Measurements from ENCODE around the gene KCNN1.

The KCNN1 gene

DNA sequence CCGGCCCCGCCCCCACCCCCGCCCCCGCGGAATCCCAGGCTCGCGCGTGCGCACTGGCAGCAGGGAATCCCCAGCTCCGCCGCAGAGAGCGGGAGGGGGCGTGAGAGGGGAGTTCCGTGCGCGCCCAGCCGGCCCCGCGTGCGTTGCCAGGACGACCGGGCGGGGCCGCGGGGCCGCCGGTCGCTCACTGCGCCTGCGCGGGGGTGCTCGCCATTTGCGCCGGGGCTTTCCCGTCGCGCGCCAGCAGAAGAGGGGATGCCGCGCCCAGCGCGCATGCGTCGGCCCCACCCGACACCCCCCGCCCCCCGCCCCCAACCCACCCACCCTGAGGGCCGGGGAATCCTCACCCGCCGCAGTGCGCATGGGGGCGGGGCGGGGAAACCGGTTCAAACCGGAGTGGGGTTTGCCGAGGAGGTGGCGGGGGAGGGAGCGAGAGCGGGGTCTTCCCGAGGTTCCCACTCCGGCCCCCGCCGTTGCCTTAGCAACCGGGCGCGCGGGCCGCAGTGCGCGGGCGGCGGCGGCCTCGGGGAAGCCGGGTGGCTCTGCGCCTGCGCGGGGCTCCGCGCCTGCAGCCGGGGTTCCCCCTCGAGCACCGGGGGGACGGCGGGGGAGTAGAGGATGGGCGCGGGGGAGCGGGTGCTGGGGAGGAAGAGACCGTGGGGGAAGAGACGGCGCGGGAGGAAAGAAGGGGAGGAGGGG is 18.9 kb upstream of the KCNN1 start:
- peak; percentile 100 for DNase-seq (ENCODE audit: low spot score)

DNA sequence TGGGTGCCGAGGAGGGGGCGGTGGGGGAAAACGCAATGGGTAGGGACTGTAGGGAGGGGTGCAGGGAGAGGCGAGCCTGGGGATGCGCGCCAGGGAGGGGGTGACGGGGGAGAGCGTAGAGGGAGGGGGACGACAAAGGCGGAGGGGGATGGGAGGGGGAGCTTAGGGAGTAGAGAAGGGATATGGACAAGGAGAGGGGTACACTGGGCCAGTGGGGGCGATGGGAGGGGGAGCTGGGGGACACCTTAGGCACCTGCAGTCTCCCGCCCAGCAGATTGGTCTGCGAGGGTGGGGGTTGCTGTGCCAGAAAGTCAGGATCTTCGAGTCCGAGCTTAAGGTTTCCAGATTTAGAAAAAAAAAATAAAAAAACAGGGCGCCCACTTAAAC is 18.4 kb upstream of the KCNN1 start:
- DNase-seq (ENCODE audit: low spot score) = no peak

- DNase-seq (ENCODE audit: low spot score) = no peak
Observed at GRCh38 chr19:17948931-17949930, 17.7 kb upstream of the KCNN1 start.

DNA sequence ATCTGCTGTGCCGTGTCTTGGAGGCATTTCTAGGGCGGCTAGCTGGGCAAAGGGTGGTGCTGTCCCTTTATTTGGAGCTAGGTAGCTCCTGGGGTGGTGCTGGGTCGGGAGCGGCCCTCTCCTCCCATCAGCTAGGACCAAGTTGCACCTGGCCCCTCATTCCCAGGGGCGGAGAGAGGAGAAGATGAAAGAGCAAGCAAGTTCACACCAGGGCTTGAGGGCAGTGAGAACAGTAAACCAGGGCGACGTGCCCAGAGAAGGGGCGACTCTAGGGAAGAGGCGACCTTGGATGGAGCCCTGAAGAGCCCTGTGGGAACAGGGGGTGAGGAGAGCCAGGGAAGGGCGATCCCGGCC is 17.0 kb upstream of the KCNN1 start:
- no peak for DNase-seq (ENCODE audit: low spot score)

DNA sequence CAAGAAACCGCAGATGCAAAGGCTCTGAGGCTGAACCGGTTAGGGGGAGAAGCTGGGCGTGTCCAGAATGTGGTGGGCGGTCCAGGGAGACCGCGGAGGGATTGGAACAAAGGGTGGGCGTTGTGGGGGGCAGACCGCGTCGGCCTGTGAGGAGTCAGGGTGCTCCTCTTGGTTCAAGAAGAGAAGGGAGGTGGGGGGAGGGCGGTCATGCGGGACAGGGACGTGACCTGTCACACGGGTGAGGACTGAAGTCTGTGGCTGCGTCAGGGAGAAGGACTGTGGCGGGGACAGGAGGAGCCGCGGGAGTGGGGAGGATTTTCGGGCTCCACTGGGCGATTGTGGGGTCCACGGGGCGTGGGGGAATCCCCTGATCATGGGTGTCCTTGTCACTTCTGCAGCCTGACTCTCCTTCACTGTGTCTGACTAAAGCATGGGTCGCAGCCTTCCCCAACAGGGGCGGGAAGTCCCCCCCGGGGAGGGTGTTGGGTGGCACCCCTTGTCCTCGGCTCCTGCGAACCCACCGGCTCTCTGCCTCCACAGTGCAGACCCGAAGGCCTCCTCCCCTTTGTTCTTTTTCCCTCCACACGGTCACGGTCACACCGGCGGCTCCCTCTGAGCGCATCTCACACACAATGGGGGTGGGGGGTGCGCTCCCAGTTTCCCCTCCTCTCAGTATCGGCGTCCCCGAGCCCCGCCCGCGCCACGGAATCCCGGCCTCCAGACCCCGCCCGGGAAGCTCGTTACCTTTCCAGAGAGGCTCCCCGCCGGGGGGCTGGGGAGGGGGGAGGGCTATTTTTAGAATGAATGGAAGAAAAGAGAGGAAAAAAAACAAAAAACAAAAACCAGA is 16.4 kb upstream of the KCNN1 start:
- DNase-seq (ENCODE audit: low spot score) = no peak

DNA sequence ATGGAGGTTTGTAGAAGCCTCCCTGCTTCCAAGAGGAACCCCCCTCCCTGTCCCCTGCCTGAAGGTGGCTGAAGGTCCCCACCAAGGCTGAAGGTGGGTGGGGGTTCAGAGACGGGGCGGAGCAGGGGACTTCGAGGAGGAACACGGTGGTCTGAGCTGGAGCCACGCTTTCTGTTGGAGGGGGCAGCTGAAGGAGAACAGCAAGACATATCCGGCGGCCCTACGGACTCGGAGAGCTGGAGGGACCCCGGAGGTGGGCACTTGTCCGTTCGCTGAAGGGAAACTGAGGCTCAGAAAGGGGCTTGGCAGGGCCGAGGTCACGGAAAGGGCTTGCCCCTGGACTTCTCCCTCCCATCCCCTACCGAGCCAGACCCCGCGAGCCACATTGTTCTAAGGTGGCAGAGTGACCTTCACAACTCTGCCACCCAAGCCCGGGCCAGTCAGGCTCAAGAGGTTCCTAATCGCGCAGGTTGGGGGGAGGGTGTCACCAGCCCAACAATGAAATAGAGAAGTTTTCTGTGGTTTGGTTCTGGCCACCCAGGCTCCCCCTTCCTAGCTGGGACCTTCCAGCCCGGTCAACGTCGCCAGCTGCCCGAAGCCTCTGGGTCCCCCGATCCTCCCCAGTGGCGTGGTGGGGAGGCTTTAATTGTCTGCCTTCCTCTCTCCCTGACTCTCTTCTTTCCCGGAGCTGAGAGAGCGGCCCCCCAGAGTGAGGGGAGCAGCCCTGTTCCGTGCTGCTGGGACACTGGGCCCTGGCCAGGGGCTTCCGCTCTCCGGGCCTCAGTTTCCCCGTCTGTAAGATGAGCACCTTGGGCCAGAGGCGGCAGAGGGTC is 15.5 kb upstream of the KCNN1 start:
- DNase-seq (ENCODE audit: low spot score) = no peak

DNA sequence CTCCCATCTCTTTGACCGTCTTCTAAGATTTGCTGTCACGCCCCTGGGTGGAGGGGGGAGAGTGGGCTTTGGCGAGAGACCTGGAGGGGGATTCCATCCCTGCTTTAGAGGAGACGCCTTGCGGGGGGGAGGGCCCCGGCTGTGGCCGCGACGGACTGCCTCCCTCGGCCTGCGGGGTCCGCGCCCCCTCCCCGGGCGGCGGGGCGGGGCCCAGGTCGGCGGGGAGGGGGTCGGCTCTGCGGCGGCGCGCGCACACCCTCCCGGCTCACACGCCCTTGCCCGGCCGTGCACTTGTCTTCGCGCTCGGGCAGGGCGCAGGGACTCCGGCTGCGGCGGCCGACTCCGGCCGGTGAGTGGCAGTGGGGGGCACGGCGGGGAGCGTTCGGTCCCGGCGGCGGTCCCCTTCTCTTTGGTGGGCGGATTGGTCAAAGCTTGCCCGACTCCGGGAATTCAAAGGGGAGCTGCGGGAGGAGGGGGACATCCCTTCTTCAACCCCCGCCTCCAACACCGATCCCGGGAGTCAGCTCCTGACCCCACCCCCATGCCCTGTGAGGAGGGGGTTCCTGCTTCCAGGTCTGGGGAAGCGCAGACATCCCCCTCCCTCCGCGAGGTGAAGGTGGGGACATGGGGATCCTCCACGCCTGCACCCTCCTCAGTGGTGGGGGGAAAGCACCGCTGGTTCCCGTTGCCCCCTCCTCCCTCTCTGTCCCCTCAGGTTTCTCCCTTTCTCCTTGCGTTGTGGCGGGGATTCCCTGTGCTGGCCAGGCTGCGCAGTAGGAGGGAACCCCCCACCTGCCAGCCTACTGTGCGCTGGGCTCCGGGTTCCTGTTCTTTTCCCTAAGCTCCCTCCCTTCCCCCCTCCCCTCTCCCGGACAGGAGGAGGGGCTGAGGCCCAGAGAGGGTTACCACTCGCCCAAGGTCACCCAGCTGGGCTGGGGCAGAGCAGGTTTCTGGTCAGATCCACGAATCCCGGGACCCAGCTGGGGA is 14.6 kb upstream of the KCNN1 start:
- DNase-seq (ENCODE audit: low spot score) = no peak

- DNase-seq (ENCODE audit: low spot score) = no peak
Observed at GRCh38 chr19:17953316-17953801, 13.5 kb upstream of the KCNN1 start.

- no peak for DNase-seq (ENCODE audit: low spot score)
Observed at GRCh38 chr19:17953869-17954268, 13.0 kb upstream of the KCNN1 start.

DNA sequence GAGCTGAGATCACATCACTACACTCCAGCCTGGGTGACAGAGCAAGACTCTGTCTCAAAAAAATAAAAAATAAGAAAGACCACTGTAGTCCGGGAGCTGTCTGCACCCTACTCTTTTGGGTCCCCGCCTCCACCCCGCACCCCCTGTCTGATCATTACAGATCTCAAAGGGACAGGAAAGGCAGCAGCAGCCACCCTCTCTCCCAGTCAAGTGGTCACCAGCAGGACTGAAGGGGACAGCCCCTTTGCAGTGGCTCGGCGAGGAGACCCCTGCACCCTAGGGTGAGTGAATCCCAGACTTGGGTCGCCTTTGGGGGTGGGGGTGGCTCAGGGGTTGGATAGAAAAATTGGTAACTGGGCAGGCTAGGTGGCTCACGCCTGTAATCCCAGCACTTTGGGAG is 12.5 kb upstream of the KCNN1 start:
- no peak for DNase-seq (ENCODE audit: low spot score)

DNA sequence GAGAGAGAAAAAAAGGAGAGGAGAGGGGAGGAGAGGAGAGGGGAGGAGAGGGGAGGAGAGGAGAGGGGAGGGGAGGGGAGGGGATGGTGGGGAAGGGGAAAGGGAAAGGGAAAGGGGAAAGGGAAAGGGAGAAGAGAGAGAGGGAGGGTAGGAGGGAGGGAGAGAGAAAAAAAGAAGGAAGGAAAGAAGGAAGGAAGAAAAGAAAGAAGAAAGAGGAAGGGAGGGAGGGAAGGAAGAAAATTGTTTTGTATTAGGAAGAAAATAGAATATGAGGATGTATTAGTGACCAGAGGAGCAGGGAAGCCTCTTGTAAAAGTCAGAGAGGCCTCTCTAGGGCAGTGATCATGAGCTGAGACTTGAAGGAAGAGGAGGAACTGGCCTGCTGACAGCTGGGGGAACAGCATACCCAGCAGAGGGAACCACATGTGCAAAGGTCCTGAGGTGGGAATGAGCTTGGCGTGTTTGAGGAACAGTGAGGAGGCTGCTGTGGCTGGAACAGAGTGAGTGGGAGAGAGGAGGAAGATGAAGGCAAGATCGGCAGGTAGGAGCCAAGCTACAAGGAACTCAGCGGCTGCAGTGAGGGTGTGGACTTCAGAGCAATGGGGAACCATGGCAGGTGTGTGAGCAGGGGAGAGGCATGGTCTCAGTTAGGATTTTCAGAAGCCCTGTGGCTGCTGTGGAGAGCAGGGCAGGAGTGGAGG is 9.6 kb upstream of the KCNN1 start:
- no peak for DNase-seq (ENCODE audit: low spot score)

DNA sequence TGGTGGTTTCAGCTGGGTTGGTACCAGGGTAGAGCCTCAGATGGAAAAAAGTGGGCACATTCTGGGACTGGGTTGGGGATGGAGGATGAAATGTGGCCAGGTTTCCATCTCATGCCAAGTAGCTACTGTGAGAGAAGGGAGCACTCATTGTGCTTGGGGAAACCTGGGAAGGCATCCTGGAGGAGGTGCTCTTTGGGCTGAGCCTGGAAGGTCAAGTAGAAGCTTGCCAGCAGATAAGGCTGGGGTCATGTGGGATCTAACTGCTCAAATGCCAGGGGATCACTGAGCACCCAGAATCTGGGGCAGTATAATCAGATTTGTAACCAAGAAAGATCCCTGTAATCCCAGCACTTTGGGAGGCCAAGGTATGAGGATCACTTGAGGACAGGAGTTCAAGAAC is 9.0 kb upstream of the KCNN1 start:
- no peak for DNase-seq (ENCODE audit: low spot score)

- DNase-seq (ENCODE audit: low spot score) = no peak
Observed at GRCh38 chr19:17963936-17964691, 2.8 kb upstream of the KCNN1 start.

DNA sequence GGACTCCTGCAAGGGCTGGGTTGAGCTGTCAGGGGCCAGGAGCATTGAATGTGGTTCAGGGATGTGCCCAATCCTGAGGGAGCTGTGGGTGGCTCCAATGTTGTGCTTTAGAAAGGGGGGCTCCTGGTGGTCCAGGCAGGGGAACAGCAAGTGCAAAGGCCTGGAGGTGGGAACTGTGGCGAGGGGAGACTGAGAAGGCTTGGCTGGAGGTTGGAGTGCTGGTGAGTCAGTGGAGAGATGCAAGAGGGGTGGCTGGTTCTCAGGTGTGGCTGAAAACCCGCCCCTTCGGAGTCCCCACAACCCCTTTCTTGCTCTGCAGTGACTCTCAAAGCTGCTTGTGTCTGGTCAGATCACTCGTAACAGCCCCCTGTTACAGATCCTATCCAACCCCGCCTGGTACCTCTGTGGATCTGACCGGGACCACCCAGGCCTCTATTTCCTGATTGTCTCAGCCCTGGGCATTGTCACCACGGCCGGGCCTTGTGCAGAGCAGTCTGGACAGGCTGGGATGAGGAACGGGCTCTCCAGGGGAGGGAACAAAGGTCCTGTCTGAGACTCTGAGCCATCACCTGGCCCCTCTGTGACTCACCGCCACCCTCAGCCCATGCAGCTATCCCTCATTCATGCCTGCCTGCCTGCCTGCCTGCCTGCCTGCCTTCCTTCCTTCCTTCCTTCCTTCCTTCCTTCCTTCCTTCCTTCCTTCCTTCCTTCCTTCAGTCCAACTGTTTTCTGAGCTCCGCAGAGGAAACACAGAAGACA is 1.4 kb upstream of the KCNN1 start:
- DNase-seq (ENCODE audit: low spot score) = no peak

- no peak for DNase-seq (ENCODE audit: low spot score)
Observed at GRCh38 chr19:17966129-17966483, 801 bp upstream of the KCNN1 start.

DNA sequence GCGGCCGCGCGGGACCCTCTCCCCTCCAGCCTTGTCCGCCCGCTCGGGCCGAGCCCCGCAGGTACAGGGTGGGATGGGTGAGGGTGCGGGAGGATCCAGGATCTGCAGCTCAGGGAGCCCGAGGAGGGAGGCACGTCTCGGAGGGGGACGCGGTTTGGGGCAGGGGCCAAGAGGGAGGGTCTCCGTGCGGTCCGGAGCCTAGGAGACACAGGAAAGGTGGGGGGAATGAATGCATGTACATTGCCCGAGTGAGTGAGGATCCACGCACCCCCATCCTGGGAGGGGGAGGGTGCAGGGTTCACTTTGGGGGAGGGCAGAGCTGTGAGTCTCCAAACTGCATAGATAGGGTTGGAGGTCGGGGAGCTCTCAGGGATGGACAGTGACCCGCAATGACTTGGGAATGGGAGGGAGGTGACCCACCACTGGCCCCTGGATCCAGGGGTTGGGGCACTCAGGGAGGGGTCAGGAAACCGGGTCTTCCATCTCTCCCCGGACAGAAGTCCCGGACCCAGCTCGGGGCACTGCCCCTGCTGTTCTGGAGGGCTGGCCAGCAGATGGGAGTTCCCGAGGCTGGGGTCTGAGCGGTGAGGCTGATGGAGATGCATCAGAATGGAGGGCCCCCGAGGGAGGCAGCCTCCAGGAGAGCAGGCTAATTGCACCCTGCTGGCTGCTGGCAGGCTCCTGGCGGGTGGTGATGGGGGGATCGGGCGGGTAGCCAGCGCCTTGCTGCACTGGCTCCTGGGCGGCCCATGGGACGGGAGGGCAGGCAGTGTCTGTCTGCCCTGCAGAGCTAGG is 547 bp downstream of the KCNN1 start:
- DNase-seq (ENCODE audit: low spot score) = no peak

DNA sequence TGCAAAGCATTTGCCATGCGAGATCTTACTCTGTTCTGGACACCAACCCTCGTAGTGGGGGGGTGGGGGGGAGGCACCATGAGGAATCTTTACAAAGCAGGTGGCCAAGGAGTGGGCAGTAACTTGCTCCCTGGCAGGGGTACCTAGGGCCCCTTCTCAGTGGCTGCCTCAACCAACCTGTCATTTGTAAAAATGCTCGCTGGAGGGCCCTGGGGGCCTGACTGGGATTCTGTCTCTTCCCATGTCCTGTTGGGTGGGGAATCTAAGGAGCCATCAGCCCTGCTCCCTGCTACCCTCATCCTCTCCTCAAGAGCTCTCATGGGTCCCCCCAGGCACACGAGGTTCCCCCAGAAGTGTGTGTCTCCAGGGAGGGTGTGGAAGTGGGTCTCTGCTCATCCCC is 1.5 kb downstream of the KCNN1 start:
- no peak for DNase-seq (ENCODE audit: low spot score)

All from AG08396 (cell line).